NCI-H2107 (cell line): ENCODE results near the gene TFAP2D.

Source experiments
- DNase-seq: peaks from one replicate; lab custom pipeline; 2025; lab: John Stamatoyannopoulos, UW

The TFAP2D gene

DNA sequence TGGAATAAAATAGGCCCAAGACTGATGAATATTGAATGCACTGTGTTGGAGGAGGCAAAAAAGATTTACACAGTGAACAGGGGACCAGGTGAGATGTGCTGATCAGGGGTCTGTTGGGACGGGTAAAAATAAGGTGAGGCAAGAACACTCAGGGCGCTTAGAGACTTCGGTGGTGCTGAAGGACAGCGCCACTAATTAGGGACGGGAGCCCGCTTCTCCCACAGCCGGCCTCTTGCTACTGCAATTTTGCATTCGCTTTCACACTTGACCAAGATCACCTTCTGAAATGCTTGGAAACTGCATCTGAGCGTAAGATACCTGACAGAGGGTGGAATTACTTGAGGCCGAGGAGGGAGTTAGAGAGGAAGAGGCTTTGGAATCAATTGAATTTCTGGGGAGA, 7.3 kb downstream of the TFAP2D start:
- no peak for DNase-seq

DNA sequence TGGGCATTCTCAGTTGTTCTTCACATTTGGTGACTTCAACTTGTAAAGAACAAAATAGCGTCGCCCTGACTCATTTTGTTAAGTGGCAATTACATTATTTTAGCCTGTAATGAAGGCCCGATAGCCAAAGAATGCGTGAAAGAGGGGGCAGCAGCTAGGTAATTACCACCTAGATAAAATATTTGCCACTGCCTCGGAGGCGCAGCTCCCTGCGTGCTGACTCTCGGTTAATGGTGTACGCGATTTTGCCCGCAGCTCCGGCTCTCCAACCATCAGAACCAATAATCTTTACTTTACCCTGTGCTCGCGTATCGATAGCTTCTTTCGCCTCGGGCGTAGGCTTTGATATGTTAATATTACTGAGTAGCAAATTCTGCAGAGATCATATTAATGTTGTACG, 8.7 kb downstream of the TFAP2D start:
- DNase-seq, result no peak

- no peak for DNase-seq
Measured at GRCh38 chr6:50722829-50723554, 9.7 kb downstream of the TFAP2D start.

- no peak for DNase-seq
Measured at GRCh38 chr6:50724381-50725124, 11.2 kb downstream of the TFAP2D start.

DNA sequence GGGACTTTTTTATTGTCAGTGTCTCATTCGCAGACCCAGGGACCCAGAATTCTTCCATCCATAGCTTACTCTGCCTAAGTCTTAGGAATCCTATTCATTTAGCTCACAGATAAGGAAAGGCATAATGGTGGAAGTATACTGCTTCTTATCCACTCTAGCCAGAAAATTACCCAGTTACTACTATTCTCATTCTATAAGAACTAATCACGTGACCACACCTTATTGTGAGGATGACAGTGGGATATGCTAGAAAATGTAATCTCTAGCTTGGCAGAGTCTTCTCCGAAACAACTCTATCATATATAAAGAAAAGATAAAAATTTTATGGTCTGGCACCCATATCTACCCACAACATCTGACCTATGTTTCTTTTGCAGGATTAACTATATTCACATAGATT, 21.2 kb downstream of the TFAP2D start:
- no peak for DNase-seq

- DNase-seq, result no peak
Measured at GRCh38 chr6:50742161-50742560, 28.8 kb downstream of the TFAP2D start.

GRCh38 chr6:50744976-50745375, 31.6 kb downstream of the TFAP2D start:
- no peak for DNase-seq

- DNase-seq, result no peak
Measured at GRCh38 chr6:50762798-50763197, 49.5 kb downstream of the TFAP2D start.

DNA sequence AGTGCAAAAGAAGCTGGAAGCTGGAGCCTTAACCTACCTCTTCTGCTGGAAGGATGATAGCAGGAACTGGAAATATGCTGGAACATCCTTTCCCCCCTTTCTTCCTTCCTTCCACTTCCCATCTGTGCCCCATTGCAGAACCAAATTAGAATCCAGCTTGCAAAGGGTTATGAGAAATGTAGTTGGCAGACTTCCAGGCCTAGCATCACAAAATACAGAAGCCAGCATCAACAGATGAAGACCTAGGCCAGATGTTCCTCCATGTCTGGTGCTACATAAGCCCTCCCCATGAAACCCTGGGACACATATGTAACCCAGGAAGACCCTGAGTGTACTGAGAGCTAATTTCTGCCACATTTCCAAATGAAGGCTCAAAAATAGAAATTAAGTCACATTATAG, 65.4 kb downstream of the TFAP2D start:
- no peak for DNase-seq

DNA sequence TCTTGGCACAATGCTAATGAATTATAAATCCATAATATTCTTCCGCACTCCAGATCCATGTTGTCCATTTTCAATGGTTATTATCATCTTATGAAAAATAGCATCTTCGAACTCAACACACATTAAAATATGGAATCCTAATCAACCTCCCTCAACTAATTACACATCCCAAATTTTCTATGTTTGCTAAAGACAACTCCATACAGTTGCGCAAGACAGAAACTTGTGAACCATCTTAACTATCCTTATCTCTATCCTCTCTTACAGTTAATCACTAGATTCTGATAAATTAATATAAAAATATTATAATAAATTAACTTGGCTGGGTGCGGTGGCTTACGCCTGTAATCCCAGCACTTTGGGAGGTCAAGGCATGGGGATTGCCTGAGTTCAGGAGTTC, 67.1 kb downstream of the TFAP2D start:
- no peak for DNase-seq

DNA sequence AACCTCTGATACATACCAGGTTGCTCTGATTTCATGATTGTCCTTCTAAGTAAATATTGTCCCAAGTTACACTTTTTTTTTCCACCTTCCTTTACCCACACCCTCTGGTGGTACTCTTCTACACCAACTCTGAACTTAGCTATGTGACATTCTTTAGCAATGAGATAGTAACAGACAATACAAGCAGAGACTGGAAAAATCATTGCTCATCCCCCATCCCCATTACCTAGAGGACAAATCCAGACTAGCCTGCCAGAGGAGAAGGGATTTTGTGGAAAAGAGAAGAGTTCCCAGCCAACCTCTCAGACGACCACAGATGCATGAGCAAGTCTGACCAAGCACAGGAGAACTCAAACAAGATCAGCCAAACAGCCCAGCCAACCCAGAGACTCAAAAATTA, 72.6 kb downstream of the TFAP2D start:
- no peak for DNase-seq

- DNase-seq, result no peak
Measured at GRCh38 chr6:50791900-50792508, 78.7 kb downstream of the TFAP2D start.

DNA sequence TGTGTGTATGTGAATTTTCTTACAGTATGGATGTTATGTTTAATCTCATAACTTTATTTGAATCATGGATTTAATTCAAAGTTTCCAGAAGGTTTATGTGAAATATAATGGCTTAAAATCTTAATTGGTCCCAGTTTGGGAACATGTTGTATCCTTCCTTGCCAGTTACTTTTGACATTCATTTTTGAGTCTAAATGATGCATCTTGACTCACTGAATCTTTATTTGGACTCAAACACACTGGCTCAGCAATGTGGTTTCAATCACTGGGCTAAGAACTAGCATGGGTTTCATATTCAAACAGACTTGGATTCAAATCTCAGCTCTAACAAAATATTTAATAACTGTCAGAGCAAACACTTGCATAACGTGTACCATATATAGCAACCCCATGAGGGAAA, 79.4 kb downstream of the TFAP2D start:
- no peak for DNase-seq

- no peak for DNase-seq
Measured at GRCh38 chr6:50795574-50795973, 82.2 kb downstream of the TFAP2D start.

DNA sequence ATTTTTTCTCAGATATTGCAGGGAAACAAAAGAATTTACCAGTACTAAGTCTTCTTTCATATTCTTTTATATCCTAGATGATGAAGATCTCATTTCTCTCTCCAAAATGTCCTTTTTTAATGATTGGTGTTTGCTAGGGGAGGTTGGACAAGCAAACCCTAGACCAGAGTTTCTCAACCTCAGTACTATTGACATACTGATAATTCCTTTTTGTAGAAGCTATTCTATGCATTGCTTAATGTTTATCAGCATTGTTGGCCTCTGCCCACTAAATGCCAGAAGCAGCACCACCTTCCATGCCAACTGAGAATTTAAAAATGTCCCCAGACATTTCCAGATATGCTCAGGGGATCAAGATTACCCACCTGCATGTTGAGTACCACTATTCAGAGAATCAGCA, 91.0 kb downstream of the TFAP2D start:
- no peak for DNase-seq

DNA sequence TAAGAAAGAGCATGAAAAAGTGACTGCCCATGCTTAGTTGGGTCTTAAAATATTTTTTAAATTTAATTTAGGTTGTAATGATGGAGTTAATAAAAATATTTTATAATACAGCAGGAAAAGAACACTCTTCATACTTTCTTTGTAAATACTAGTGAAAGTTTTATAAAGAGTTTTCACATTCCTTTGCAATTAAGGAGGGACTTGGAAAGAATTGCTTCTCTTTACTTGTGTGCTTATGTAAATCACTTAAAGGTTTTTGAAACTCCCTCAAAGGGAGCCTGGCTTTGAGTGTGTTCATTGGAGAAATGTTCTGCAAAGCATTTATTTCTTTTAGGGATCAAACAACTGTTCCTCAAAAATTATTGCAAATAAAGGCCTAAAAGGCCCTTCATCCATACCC, 93.7 kb downstream of the TFAP2D start:
- DNase-seq, result no peak

- no peak for DNase-seq
Measured at GRCh38 chr6:50815436-50816114, 102.2 kb downstream of the TFAP2D start.

DNA sequence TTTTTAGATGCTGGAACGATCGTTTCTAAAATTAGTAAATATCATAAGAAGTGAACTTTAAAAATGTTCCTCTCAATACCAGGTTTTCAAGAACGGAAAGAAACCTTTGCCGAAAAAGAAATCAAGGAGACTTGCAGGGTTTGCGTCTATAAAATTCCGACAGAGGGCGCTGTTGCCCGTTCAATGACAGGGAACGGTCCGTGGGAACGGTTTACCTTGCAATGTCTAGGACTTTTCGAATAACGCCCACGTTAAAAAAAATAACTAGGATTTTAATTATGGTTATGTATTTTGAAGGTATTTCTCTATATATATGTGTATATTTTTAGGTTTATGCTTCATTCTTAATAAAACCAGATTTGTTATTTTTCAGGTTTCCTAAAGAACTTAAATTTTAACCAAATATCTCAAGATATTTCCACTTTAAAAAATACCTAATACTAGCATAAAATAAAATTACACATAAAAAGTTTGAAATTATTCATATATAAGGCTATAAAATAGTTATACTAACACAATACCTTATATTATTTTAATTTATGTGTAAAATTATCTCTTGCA, 102.9 kb downstream of the TFAP2D start:
- DNase-seq, result peak; percentile 67

DNA sequence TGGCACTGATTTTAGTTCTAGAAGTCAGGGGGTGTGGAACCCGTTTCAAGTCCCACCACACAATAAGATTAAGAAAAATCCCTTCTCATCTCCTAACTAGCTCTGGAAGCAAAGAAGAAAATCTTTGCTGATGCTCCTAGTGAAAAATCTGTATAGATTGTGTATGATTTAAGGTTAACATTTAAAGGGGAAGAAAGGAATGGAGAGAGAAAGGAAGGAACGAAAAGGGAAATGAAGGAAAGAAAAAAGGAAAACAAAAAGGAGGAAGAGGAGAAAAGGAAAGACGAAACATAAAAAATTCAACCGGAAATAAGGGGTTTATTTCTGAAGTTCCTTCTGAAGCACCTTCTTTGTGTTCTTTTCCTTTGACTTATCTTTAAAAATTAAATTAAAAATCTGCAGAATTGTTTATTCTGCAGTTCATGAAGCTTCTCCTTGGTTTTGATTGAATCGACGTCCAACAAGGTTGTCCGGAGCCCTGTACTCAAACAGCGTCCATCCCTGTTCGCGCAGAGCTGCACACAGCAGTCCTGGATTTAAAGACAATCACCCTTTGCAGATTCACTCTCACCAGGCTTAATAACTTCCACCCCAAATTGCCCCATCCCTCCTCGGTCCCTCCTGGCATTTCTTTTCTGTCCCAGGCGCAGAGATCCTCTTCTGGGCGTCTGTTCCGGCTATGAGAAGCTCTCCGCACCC, 103.8 kb downstream of the TFAP2D start:
- no peak for DNase-seq

DNA sequence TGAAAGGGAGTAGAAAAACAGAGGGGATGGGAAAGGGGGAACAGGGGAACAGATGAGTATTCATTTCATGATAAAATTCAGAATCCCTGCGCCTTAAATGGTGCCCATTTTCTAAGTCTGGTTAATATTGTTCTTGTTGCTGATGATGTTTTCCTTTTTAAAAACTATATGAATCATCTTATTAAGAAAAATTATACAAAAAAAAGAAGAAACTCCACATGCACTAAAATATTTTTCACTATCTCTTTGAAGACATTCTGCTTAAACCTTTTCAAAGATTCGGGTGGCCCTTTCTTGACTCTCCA, 104.3 kb downstream of the TFAP2D start:
- DNase-seq, result no peak

DNA sequence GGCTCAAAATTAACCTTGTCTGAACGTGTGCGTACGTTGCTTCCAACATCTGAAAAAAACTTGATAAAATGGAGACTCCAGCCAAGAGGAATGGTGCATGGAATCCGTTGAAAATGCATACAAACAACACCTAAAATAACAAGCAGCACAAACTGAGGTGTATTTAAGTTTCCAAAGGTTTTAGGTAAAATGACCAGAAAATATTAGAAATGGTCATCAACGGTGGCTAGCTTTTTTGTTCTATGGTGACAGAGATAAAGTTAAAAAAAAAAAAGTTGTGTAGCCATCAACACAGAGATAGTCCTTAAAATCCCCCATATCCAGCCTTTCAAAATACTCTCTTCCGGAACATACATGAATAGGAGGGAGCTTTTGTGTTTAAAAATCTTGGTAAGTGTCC, 104.7 kb downstream of the TFAP2D start:
- DNase-seq, result no peak

DNA sequence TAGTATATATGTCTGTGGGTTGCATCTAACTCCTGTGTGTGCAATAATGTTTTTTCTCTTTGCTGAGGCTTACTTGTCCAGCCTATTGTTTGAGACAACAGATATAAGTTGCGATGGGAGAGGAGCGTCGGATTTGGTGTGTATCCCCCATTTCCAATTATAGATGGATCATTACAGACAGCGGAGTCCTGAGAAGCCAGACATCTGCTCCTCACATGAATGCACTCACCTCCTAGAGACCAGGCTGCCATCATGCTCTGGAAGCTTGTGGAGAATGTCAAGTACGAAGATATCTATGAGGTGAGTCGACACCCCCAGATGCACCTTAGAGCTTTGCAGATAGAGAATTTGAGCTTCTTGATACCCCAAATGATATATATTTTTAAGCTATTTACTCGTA, 105.3 kb downstream of the TFAP2D start, which contains the start of gene TFAP2B:
TFAP2B (plus strand) TSS at position 199 of the 400 bp plus-strand sequence; CDS start at position 220, 21 bp downstream.
- no peak for DNase-seq
